GM23338 (cell line): ENCODE measurements around the gene TAT.

Source experiments
- CREB1 ChIP-seq: fragments of 250-450 bp; sonication (Bioruptor Pico); IDR thresholded peaks from 2 replicates; pipeline ENCODE4 v1.5.0; 2020; ENCODE audit warnings: low read depth, mild to moderate bottlenecking, moderate library complexity
- CTCF ChIP-seq, 2 experiments: fragments of 200-600 bp in 1 of 2; sonication (generic) in 1 of 2; conservative IDR thresholded peaks; 2 replicates each; pipeline versions ENCODE4 v1.5.1 to v1.6.1; 2016 to 2017; ENCODE audit warnings: antibody characterized with exemption in 2 of 2, low read depth in 2 of 2, mild to moderate bottlenecking in 2 of 2, moderate library complexity in 1 of 2
- EZH2 ChIP-seq: fragments of 200-600 bp; sonication (generic); IDR thresholded peaks from one replicate; pipeline ENCODE4 v1.8.0; 2017; ENCODE audit warnings: antibody characterized with exemption, mild to moderate bottlenecking, low read depth; ENCODE audit not compliant: unreplicated experiment
- EZH2phosphoT487 ChIP-seq: fragments of 200-600 bp; sonication (generic); IDR thresholded peaks from one replicate; pipeline ENCODE4 v1.8.1; 2018; ENCODE audit warnings: antibody characterized with exemption; ENCODE audit not compliant: unreplicated experiment
- JUNB ChIP-seq: IDR thresholded peaks from one replicate; pipeline ENCODE4 v1.6.1; 2016; ENCODE audit warnings: antibody characterized with exemption; ENCODE audit not compliant: unreplicated experiment
- POLR2AphosphoS5 ChIP-seq: IDR thresholded peaks from 2 replicates; pipeline ENCODE4 v1.6.1; 2016; ENCODE audit warnings: antibody characterized with exemption, low read depth
- REST ChIP-seq: IDR thresholded peaks from one replicate; pipeline ENCODE4 v1.6.1; 2018; ENCODE audit warnings: antibody characterized with exemption; ENCODE audit not compliant: unreplicated experiment
- STAT1 ChIP-seq: IDR thresholded peaks from one replicate; pipeline ENCODE4 v1.6.1; 2016; ENCODE audit warnings: antibody characterized with exemption; ENCODE audit not compliant: unreplicated experiment
- ZNF331 ChIP-seq: fragments of 250-450 bp; sonication (Bioruptor Pico); IDR thresholded peaks from 2 replicates; pipeline ENCODE4 v1.5.0; 2020; ENCODE audit warnings: low read depth, mild to moderate bottlenecking, moderate library complexity
- TF ChIP-seq, protein P1 (sequence below): IDR thresholded peaks from 2 replicates; pipeline ENCODE4 v1.6.1; 2016; ENCODE audit warnings: antibody characterized with exemption

DNA sequence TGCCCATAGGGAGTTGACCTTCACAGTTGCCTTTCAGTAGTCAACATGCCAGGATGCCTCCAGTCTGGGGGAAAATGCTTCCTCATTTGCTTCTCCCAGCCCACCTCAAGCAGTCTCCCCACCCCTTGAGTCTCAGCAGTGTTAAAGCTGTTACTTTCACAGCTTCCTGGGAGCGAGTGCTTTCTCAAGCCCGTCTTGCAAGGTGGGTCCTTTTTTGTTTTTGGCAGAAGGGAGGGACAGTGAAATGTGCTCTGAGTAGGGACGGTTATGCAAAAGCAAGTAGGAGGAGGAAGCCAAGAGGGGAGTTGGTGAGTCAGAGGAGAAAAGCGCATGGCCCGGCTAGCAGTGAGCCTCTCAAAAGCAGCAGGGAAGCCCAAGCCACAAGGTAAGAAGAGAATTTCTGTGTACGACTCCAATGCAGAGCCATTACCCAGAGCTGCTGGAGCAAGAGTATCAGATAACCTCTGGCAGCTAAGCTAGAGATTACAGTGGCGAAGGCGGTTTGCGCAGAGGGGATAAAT, 50.7 kb downstream of the TAT start, which contains the start of gene CHST4:
- TF ChIP-seq CTCF (conservative IDR thresholded peaks at IDR 0.05; ENCODE audit: low read depth in 2 of 2) (no peak), POLR2AphosphoS5 (peak; percentile 65), EZH2 (no peak), CREB1 (CRISPR knock-in tag) (no peak; the same call in 1 of the 2 replicates), EZH2phosphoT487 (no peak), REST (no peak), STAT1 (no peak), JUNB (no peak), ZNF331 (CRISPR knock-in tag) (no peak)
- TF ChIP-seq, protein P1, sequence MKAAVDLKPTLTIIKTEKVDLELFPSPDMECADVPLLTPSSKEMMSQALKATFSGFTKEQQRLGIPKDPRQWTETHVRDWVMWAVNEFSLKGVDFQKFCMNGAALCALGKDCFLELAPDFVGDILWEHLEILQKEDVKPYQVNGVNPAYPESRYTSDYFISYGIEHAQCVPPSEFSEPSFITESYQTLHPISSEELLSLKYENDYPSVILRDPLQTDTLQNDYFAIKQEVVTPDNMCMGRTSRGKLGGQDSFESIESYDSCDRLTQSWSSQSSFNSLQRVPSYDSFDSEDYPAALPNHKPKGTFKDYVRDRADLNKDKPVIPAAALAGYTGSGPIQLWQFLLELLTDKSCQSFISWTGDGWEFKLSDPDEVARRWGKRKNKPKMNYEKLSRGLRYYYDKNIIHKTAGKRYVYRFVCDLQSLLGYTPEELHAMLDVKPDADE: 0 out of 2 replicates have a peak, but pooled peaks have one; percentile 27
